Liver (tissue), 9 donors: ENCODE data around the gene MBP. TPM values are rescaled to one million over a fixed set of nuclear protein-coding genes. Genes with fewer than 3 reads are reported as not detected.

ENCODE experiments used
- DNase-seq: peaks from one replicate; pipeline ENCODE4 v3.0.0-alpha.2; 2017; ENCODE audit warnings: low spot score
- H3K27ac ChIP-seq, 2 donors: one replicate each; pipeline ENCODE4 v1.7.0; 2013; ENCODE audit warnings: inconsistent platforms in 2 of 2, low read length in 2 of 2, control low read depth in 1 of 2, low read depth in 1 of 2, mild to moderate bottlenecking in 1 of 2
- H3K27me3 ChIP-seq, 4 donors: one replicate each; pipeline versions ENCODE4 v1.6.1 to v1.7.0; 2013; ENCODE audit warnings: low read length in 3 of 4, inconsistent platforms in 1 of 4, mild to moderate bottlenecking in 1 of 4, moderate library complexity in 1 of 4; ENCODE audit not compliant: control insufficient read depth in 4 of 4, insufficient read depth in 4 of 4
- H3K36me3 ChIP-seq, 4 donors: one replicate each; pipeline versions ENCODE4 v1.6.1 to v1.7.0; 2013; ENCODE audit warnings: low read length in 3 of 4, mild to moderate bottlenecking in 3 of 4, low read depth in 1 of 4, moderate library complexity in 1 of 4; ENCODE audit not compliant: control insufficient read depth in 4 of 4, insufficient read depth in 3 of 4
- H3K4me1 ChIP-seq, 4 donors: one replicate each; pipeline versions ENCODE4 v1.6.1 to v1.7.0; 2013; ENCODE audit warnings: low read length in 3 of 4, mild to moderate bottlenecking in 3 of 4, moderate library complexity in 1 of 4; ENCODE audit not compliant: control insufficient read depth in 4 of 4, insufficient read depth in 4 of 4
- H3K4me3 ChIP-seq, 3 donors: one replicate each; pipeline versions ENCODE4 v1.6.1 to v1.7.0; 2013; ENCODE audit warnings: low read length in 3 of 3, control low read depth in 1 of 3, low read depth in 1 of 3, mild to moderate bottlenecking in 1 of 3
- H3K9ac ChIP-seq, 2 donors: one replicate each; pipeline ENCODE4 v1.7.0; 2013; ENCODE audit warnings: low read length in 2 of 2, mild to moderate bottlenecking in 2 of 2, moderate library complexity in 2 of 2, control low read depth in 1 of 2, low read depth in 1 of 2
- H3K9me3 ChIP-seq, 4 donors: one replicate each; pipeline versions ENCODE4 v1.6.1 to v1.7.0; 2013; ENCODE audit warnings: low read length in 3 of 4; ENCODE audit not compliant: control insufficient read depth in 4 of 4
- CTCF ChIP-seq: fragments of 150-350 bp; IDR thresholded peaks from 2 replicates; pipeline ENCODE4 v1.5.1; 2017; ENCODE audit warnings: improper control_type of control experiment, low read depth, low read length; ENCODE audit not compliant: missing input control
- EGR1 ChIP-seq, 2 donors: IDR thresholded peaks; 2 replicates each; pipeline ENCODE4 v1.6.1; 2016 to 2018; ENCODE audit warnings: antibody characterized with exemption in 2 of 2, low read depth in 2 of 2
- FOXA1 ChIP-seq: IDR thresholded peaks from 2 replicates; pipeline ENCODE4 v1.6.1; 2016; ENCODE audit warnings: antibody characterized with exemption
- FOXA2 ChIP-seq: IDR thresholded peaks from 2 replicates; pipeline ENCODE4 v1.6.1; 2016; ENCODE audit warnings: antibody characterized with exemption
- GABPA ChIP-seq, 2 donors: IDR thresholded peaks in 1 of 2; conservative IDR thresholded peaks in 1 of 2; 2 replicates each; pipeline ENCODE4 v1.6.1; 2016; ENCODE audit warnings: antibody characterized with exemption in 2 of 2, mild to moderate bottlenecking in 1 of 2, moderate library complexity in 1 of 2
- HNF4A ChIP-seq, 2 donors: conservative IDR thresholded peaks; 2 replicates each; pipeline ENCODE4 v1.6.1; 2016; ENCODE audit warnings: antibody characterized with exemption in 2 of 2, mild to moderate bottlenecking in 2 of 2
- HNF4G ChIP-seq: IDR thresholded peaks from 2 replicates; pipeline ENCODE4 v1.6.1; 2016; ENCODE audit warnings: antibody characterized with exemption
- JUND ChIP-seq, 2 donors: IDR thresholded peaks; 2 replicates each; pipeline ENCODE4 v1.6.1; 2016; ENCODE audit warnings: antibody characterized with exemption in 2 of 2
- NR2F2 ChIP-seq: IDR thresholded peaks from 2 replicates; pipeline ENCODE4 v1.6.1; 2016; ENCODE audit warnings: antibody characterized with exemption
- RAD21 ChIP-seq, 2 donors: IDR thresholded peaks; 2 replicates each; pipeline ENCODE4 v1.6.1; 2016; ENCODE audit warnings: antibody characterized with exemption in 2 of 2, mild to moderate bottlenecking in 2 of 2
- REST ChIP-seq: IDR thresholded peaks from 2 replicates; pipeline ENCODE4 v1.6.1; 2016; ENCODE audit warnings: antibody characterized with exemption, mild to moderate bottlenecking
- RXRA ChIP-seq, 2 donors: IDR thresholded peaks; 2 replicates each; pipeline ENCODE4 v1.6.1; 2017 to 2018; ENCODE audit warnings: antibody characterized with exemption in 2 of 2, mild to moderate bottlenecking in 1 of 2
- SP1 ChIP-seq: IDR thresholded peaks from 2 replicates; pipeline ENCODE4 v1.6.1; 2018; ENCODE audit warnings: antibody characterized with exemption, mild to moderate bottlenecking
- TAF1 ChIP-seq: conservative IDR thresholded peaks from 2 replicates; pipeline ENCODE4 v1.6.1; 2016; ENCODE audit warnings: antibody characterized with exemption, mild to moderate bottlenecking
- YY1 ChIP-seq: IDR thresholded peaks from 2 replicates; pipeline ENCODE4 v1.6.1; 2016; ENCODE audit warnings: antibody characterized with exemption, mild to moderate bottlenecking
- WGBS: extraction: QIAGEN DNeasy Blood & Tissue Kit; methylation state at CpG from one replicate; pipeline ENCODE4 v1.1.7; 2013; 5-methylcytosine and 5-hydroxymethylcytosine counted together
- polyA plus RNA-seq, 2 donors: library from polyadenylated mRNA; stranded (reverse) in 1 of 2; unstranded in 1 of 2; fragments of 200-250 nt in 1 of 2; fragments of >200 nt in 1 of 2; fragmentation: Nextera tagmentation in 1 of 2; extraction: Ambion mirVana in 1 of 2; gene quantifications; one replicate each; pipeline versions ENCODE4 v1.2.1 to v1.2.3, GENCODE V29; 2013 to 2015
- total RNA-seq, 2 donors: library from RNA; depleted of rRNA; stranded (reverse); fragments of >200 nt; gene quantifications; one replicate each; pipeline ENCODE4 v1.2.3, GENCODE V29; 2014
- TF ChIP-seq, protein P1 (sequence below): IDR thresholded peaks from 2 replicates; pipeline ENCODE4 v1.6.1; 2016; ENCODE audit warnings: antibody characterized with exemption
- TF ChIP-seq, protein P2 (sequence below): IDR thresholded peaks from 2 replicates; pipeline ENCODE4 v1.6.1; 2016; ENCODE audit warnings: antibody characterized with exemption
- donor health status: healthy.
- donor health status: healthy.
- donor health status: healthy.
- donor health status: healthy.
- donor health status: healthy.

MBP gene
- total and polyA plus RNA-seq, 4 donors = 9.7 to 23.3 (median 17.7) TPM

GRCh38 chr18:77052297-77052982 is 80.1 kb downstream of the MBP start:
- no peaks in the 10 kb centered on the region for H3K27me3 ChIP-seq
- 82% methylated on average over 20 of the region's 20 CpGs for WGBS
- no peak overlapping the region for H3K4me3 ChIP-seq
- no peak for DNase-seq
- H3K4me1 ChIP-seq = peaks cover 11 to 34% (median 27%) of the 10 kb centered on the region in 4 donors
- TF ChIP-seq SP1 = no peak
- TF ChIP-seq, protein P1, sequence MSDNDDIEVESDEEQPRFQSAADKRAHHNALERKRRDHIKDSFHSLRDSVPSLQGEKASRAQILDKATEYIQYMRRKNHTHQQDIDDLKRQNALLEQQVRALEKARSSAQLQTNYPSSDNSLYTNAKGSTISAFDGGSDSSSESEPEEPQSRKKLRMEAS = no peak
- no peak for TF ChIP-seq EGR1 (IDR thresholded peaks at IDR 0.05; ENCODE audit: low read depth in 2 of 2)
- TF ChIP-seq HNF4G = no peak
- TF ChIP-seq JUND (IDR thresholded peaks at IDR 0.05) = no peak
- TF ChIP-seq HNF4A (conservative IDR thresholded peaks at IDR 0.05) = no peak
- no peak for TF ChIP-seq FOXA2
- no peak for TF ChIP-seq YY1
- no peak for TF ChIP-seq GABPA (IDR thresholded peaks at IDR 0.05 in 1 of 2, conservative IDR thresholded peaks at IDR 0.05 in 1 of 2)
- no peak for TF ChIP-seq NR2F2
- TF ChIP-seq, protein P2, sequence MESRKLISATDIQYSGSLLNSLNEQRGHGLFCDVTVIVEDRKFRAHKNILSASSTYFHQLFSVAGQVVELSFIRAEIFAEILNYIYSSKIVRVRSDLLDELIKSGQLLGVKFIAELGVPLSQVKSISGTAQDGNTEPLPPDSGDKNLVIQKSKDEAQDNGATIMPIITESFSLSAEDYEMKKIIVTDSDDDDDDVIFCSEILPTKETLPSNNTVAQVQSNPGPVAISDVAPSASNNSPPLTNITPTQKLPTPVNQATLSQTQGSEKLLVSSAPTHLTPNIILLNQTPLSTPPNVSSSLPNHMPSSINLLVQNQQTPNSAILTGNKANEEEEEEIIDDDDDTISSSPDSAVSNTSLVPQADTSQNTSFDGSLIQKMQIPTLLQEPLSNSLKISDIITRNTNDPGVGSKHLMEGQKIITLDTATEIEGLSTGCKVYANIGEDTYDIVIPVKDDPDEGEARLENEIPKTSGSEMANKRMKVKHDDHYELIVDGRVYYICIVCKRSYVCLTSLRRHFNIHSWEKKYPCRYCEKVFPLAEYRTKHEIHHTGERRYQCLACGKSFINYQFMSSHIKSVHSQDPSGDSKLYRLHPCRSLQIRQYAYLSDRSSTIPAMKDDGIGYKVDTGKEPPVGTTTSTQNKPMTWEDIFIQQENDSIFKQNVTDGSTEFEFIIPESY = no peak
- no peak for TF ChIP-seq RAD21 (IDR thresholded peaks at IDR 0.05)
- no peak for TF ChIP-seq CTCF
- TF ChIP-seq TAF1 = no peak
- no peak for TF ChIP-seq RXRA (IDR thresholded peaks at IDR 0.05)
- no peak for TF ChIP-seq REST
- TF ChIP-seq FOXA1 = no peak
- H3K9ac ChIP-seq = no peak overlapping the region
- peak overlapping the region in 1 of 2 donors; percentile 89 for H3K27ac ChIP-seq
- H3K36me3 ChIP-seq = peaks cover 0 to 2% (median under 1%) of the 10 kb centered on the region in 4 donors
- no peaks in the 10 kb centered on the region for H3K9me3 ChIP-seq
